Hepatocyte (in vitro differentiated cells): ENCODE results near the gene POLR2H. TPM values are rescaled to one million over a fixed set of nuclear protein-coding genes. Genes with fewer than 3 reads are reported as not detected.
"Not testable (repeated sequence)": the region's sequence is repeated elsewhere in the genome, so short reads cannot be mapped to it uniquely, and the experiment has no call there.

Source experiments
- DNase-seq: peaks from one replicate; pipeline ENCODE4 v3.0.0-alpha.2; 2016; ENCODE audit warnings: low spot score
- H2AFZ ChIP-seq: fragments of 200-600 bp; sonication (generic); 2 replicates; pipeline ENCODE4 v1.6.0; 2016; ENCODE audit warnings: antibody characterized with exemption, mild to moderate bottlenecking
- H3K27ac ChIP-seq: fragments of 200-600 bp; sonication (generic); 2 replicates; pipeline ENCODE4 v1.5.1; 2016; ENCODE audit warnings: mild to moderate bottlenecking
- H3K27me3 ChIP-seq: fragments of 200-600 bp; sonication (generic); 2 replicates; pipeline ENCODE4 v1.6.1; 2016
- H3K36me3 ChIP-seq: fragments of 200-600 bp; sonication (generic); replicated peaks from 2 replicates; pipeline ENCODE4 v1.5.1; 2016; ENCODE audit warnings: low read depth; ENCODE audit not compliant: insufficient read depth
- H3K4me1 ChIP-seq: fragments of 200-600 bp; sonication (generic); 2 replicates; pipeline ENCODE4 v1.5.1; 2016; ENCODE audit warnings: mild to moderate bottlenecking, moderate library complexity; ENCODE audit not compliant: insufficient read depth
- H3K4me2 ChIP-seq: fragments of 200-600 bp; sonication (generic); 2 replicates; pipeline ENCODE4 v1.6.0; 2016
- H3K4me3 ChIP-seq: fragments of 200-600 bp; sonication (generic); 2 replicates; pipeline ENCODE4 v1.5.1; 2016; ENCODE audit warnings: mild to moderate bottlenecking
- H3K79me2 ChIP-seq: fragments of 200-600 bp; sonication (generic); 2 replicates; pipeline ENCODE4 v1.6.0; 2017; ENCODE audit warnings: mild to moderate bottlenecking
- H3K9me2 ChIP-seq: fragments of 200-600 bp; sonication (generic); replicated peaks from 2 replicates; pipeline ENCODE4 v1.6.0; 2017; ENCODE audit warnings: mild to moderate bottlenecking; ENCODE audit not compliant: insufficient read depth
- H3K9me3 ChIP-seq: fragments of 200-600 bp; sonication (generic); 2 replicates; pipeline ENCODE4 v1.5.1; 2016; ENCODE audit warnings: low read depth, mild to moderate bottlenecking
- H4K20me1 ChIP-seq: fragments of 200-600 bp; sonication (generic); 2 replicates; pipeline ENCODE4 v1.6.0; 2016; ENCODE audit warnings: mild to moderate bottlenecking; ENCODE audit not compliant: insufficient read depth, poor library complexity, severe bottlenecking
- EZH2 ChIP-seq: fragments of 200-600 bp; sonication (generic); IDR thresholded peaks from 2 replicates; pipeline ENCODE4 v1.6.1; 2016; ENCODE audit warnings: antibody characterized with exemption, mild to moderate bottlenecking, borderline replicate concordance
- EZH2phosphoT487 ChIP-seq: fragments of 200-600 bp; sonication (generic); IDR thresholded peaks from one replicate; pipeline ENCODE4 v1.6.1; 2018; ENCODE audit warnings: antibody characterized with exemption, mild to moderate bottlenecking, low read depth, moderate library complexity; ENCODE audit not compliant: unreplicated experiment, severe bottlenecking
- WGBS: methylation state at CpG from one replicate; pipeline ENCODE4 v1.1.6; 2016; ENCODE audit warnings: low lambda C conversion rate; ENCODE audit errors: missing lambda C conversion rate; 5-methylcytosine and 5-hydroxymethylcytosine counted together
- polyA plus RNA-seq: library from polyadenylated mRNA; unstranded; fragments of >200 nt; fragmentation: Nextera tagmentation; extraction: Ambion mirVana; gene quantifications from 2 replicates; pipeline ENCODE4 v1.2.1, GENCODE V29; 2016
- total RNA-seq: library from RNA; depleted of rRNA; stranded (reverse); fragments of >200 nt; gene quantifications from 2 replicates; pipeline ENCODE4 v1.2.3, GENCODE V29; 2014
- TF ChIP-seq, protein P1 (sequence below): fragments of 200-600 bp; sonication (generic); IDR thresholded peaks from 2 replicates; pipeline ENCODE4 v1.5.1; 2016; ENCODE audit warnings: antibody characterized with exemption, mild to moderate bottlenecking; ENCODE audit not compliant: poor library complexity

Gene POLR2H
- total and polyA plus RNA-seq, 2 experiments from 2014 or later = 106 to 125 TPM

DNA sequence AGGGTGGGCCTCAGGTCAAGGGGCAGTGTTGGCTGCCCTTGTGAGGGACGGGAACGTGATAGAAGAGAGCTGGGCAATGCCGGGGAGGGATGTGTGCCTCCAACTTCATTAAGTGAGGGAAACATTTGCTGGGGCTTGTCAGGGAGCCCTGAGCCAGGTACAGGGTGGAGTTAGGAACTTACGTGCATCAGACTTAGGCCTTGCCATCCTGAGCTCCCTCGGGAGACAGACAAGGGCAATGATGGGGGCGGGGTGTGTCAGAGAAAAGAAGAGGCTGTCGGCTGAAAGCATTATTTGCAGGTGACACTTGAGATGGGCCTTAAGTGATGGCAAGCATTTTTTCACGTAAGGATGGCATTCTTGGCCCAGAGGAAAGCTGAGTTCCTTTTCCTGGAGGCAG, 22.5 kb upstream of the POLR2H start:
- DNase-seq = no peak
- H4K20me1 ChIP-seq = peaks cover 10% of the 10 kb centered on the region
- no peaks in the 10 kb centered on the region for H3K27me3 ChIP-seq
- no peak overlapping the region for H2AFZ ChIP-seq
- TF ChIP-seq EZH2phosphoT487 (no peak), EZH2 (no peak)
- TF ChIP-seq, protein P1, sequence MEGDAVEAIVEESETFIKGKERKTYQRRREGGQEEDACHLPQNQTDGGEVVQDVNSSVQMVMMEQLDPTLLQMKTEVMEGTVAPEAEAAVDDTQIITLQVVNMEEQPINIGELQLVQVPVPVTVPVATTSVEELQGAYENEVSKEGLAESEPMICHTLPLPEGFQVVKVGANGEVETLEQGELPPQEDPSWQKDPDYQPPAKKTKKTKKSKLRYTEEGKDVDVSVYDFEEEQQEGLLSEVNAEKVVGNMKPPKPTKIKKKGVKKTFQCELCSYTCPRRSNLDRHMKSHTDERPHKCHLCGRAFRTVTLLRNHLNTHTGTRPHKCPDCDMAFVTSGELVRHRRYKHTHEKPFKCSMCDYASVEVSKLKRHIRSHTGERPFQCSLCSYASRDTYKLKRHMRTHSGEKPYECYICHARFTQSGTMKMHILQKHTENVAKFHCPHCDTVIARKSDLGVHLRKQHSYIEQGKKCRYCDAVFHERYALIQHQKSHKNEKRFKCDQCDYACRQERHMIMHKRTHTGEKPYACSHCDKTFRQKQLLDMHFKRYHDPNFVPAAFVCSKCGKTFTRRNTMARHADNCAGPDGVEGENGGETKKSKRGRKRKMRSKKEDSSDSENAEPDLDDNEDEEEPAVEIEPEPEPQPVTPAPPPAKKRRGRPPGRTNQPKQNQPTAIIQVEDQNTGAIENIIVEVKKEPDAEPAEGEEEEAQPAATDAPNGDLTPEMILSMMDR = no peak
- peaks cover 16% of the 10 kb centered on the region for H3K4me1 ChIP-seq
- no peaks in the 10 kb centered on the region for H3K9me3 ChIP-seq
- no peaks in the 10 kb centered on the region for H3K9me2 ChIP-seq
- H3K4me3 ChIP-seq = no peak overlapping the region
- H3K36me3 ChIP-seq = no peaks in the 10 kb centered on the region
- peak overlapping the region; percentile 10 for H3K27ac ChIP-seq
- 72% methylated on average over 8 of the region's 8 CpGs for WGBS
- peaks cover 37% of the 10 kb centered on the region for H3K79me2 ChIP-seq
- H3K4me2 ChIP-seq = peak overlapping the region; percentile 53

DNA sequence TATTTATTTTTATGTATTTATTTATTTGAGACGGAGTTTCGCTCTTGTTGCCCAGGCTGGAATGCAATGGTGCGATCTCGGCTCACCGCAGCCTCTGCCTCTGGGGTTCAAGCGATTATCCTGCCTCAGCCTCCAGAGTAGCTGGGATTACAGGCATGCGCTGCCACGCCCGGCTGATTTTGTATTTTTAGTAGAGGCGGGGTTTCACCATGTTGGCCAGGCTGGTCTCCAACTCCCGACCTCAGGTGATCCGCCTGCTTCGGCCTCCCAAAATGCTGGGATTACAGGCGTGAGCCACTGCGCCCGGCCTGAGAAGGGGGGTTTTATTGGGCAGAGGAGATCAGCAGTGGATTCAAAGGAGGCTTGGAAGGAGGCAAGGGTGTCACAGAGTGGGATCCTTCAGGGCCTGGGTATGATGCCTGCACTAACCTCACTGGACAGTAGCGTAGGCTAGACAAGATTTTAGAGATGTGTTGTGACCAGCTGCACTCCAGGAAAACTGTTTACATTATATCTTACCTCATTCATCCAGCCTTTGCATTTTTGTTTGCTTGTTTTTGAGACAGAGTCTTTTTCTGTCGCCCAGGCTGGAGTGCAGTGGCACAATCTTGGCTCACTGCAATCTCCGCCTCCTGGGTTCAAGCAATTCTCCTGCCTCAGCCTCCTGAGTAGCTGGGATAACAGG, 21.9 kb upstream of the POLR2H start:
- not testable (repeated sequence) for H3K9me2 ChIP-seq, H4K20me1 ChIP-seq, H3K4me3 ChIP-seq, H3K27ac ChIP-seq, H3K9me3 ChIP-seq, DNase-seq, H3K27me3 ChIP-seq, H2AFZ ChIP-seq, H3K4me2 ChIP-seq, H3K36me3 ChIP-seq
- 95% methylated on average over 19 of the region's 19 CpGs for WGBS
- H3K4me1 ChIP-seq = peaks cover 16% of the 10 kb centered on the region
- H3K79me2 ChIP-seq = peaks cover 37% of the 10 kb centered on the region

DNA sequence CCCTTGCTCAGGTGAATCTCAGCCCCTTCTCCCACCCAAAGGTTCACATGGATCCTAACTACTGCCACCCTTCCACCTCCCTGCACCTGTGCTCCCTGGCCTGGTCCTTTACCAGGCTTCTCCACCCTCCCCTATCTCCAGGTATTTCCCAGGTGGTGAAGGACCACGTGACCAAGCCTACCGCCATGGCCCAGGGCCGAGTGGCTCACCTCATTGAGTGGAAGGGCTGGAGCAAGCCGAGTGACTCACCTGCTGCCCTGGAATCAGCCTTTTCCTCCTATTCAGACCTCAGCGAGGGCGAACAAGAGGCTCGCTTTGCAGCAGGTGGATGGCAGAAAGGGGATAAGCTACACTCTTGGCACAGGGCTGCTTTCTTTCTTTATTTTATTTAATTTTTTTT, 19.6 kb upstream of the POLR2H start:
- no peak overlapping the region for H3K27ac ChIP-seq
- peaks cover 28% of the 10 kb centered on the region for H3K4me1 ChIP-seq
- H3K4me3 ChIP-seq = no peak overlapping the region
- no peaks in the 10 kb centered on the region for H3K9me2 ChIP-seq
- TF ChIP-seq EZH2phosphoT487 (no peak), EZH2 (no peak)
- TF ChIP-seq, protein P1 = no peak
- no peak overlapping the region for H3K4me2 ChIP-seq
- 93% methylated on average over 7 of the region's 7 CpGs for WGBS
- H3K9me3 ChIP-seq = no peaks in the 10 kb centered on the region
- no peaks in the 10 kb centered on the region for H3K27me3 ChIP-seq
- no peak for DNase-seq
- H2AFZ ChIP-seq = no peak overlapping the region
- H4K20me1 ChIP-seq = peaks cover 9% of the 10 kb centered on the region
- peaks cover 35% of the 10 kb centered on the region for H3K79me2 ChIP-seq
- H3K36me3 ChIP-seq = no peaks in the 10 kb centered on the region

GRCh38 chr3:184343200-184343876, 18.2 kb upstream of the POLR2H start:
- Histone ChIP-seq H4K20me1 (peaks cover 6% of the 10 kb centered on the region), H2AFZ (no peak overlapping the region), H3K9me2 (no peaks in the 10 kb centered on the region), H3K4me1 (peaks cover 22% of the 10 kb centered on the region), H3K36me3 (no peaks in the 10 kb centered on the region), H3K4me3 (no peak overlapping the region), H3K4me2 (no peak overlapping the region), H3K9me3 (no peaks in the 10 kb centered on the region), H3K79me2 (peaks cover 21% of the 10 kb centered on the region), H3K27me3 (no peaks in the 10 kb centered on the region), H3K27ac (no peak overlapping the region)
- WGBS = 79% methylated on average over 5 of the region's 5 CpGs
- TF ChIP-seq EZH2phosphoT487 = no peak
- TF ChIP-seq, protein P1 = no peak
- TF ChIP-seq EZH2 = no peak
- no peak for DNase-seq
